ENCODE results near the gene CTSO.
"Not testable (repeated sequence)": the region's sequence is repeated elsewhere in the genome, so short reads cannot be mapped to it uniquely, and the experiment has no call there.

- TF ChIP-seq CTCF (conservative IDR thresholded peaks at IDR 0.05; ENCODE audit: low read depth, low read length); EZH2 (IDR thresholded peaks at IDR 0.05; ENCODE audit: low read length, unreplicated experiment): not testable (repeated sequence)
Observed at GRCh38 chr4:155898371-155898770, 55.3 kb downstream of the CTSO start.

All from PC-3 (cell line).